ENCODE results near the gene HS3ST1. TPM values are rescaled to one million over a fixed set of nuclear protein-coding genes. Genes with fewer than 3 reads are reported as not detected.

Gene HS3ST1
- polyA plus RNA-seq, 1 donor from 2014 or later = 5.5 TPM

- Mint-ChIP-seq H3K4me1 (peaks cover 0 to 1% (median 0%) of the 10 kb centered on the region in 3 donors), H3K36me3 (peaks cover 2% of the 10 kb centered on the region), H3K27ac (no peak overlapping the region)
Measured at GRCh38 chr4:11348449-11349088, 80.1 kb downstream of the HS3ST1 start.

GRCh38 chr4:11344916-11345315 lies 83.8 kb downstream of the HS3ST1 start:
- H3K27me3 Mint-ChIP-seq = no peaks in the 10 kb centered on the region
- H3K4me3 Mint-ChIP-seq = no peak overlapping the region
- no peak overlapping the region for H3K27ac Mint-ChIP-seq
- H3K4me1 Mint-ChIP-seq = peaks cover 9 to 16% (median 15%) of the 10 kb centered on the region in 3 donors
- no peaks in the 10 kb centered on the region for H3K9me3 Mint-ChIP-seq
- H3K36me3 Mint-ChIP-seq = no peaks in the 10 kb centered on the region

More at GRCh38 chr4:11348449-11349088, 80.1 kb downstream of the HS3ST1 start:
- no peaks in the 10 kb centered on the region for H3K9me3 Mint-ChIP-seq
- no peak overlapping the region for H3K4me3 Mint-ChIP-seq
- H3K27me3 Mint-ChIP-seq = no peaks in the 10 kb centered on the region

GRCh38 chr4:11343536-11343935 lies 85.2 kb downstream of the HS3ST1 start:
- Mint-ChIP-seq H3K27me3 (no peaks in the 10 kb centered on the region), H3K36me3 (no peaks in the 10 kb centered on the region), H3K4me1 (peaks cover 20 to 28% (median 28%) of the 10 kb centered on the region in 3 donors), H3K27ac (no peak overlapping the region), H3K4me3 (no peak overlapping the region), H3K9me3 (no peaks in the 10 kb centered on the region)

All from IgD-negative memory B cell (primary cell).